ENCODE data around the gene TCF12.

- TF ChIP-seq CTCF (conservative IDR thresholded peaks at IDR 0.05; ENCODE audit: low read length), result no peak
- TF ChIP-seq EZH2phosphoT487 (IDR thresholded peaks at IDR 0.05; ENCODE audit: borderline replicate concordance), result no peak
These were observed 394.1 kb downstream of the TCF12 start for GRCh38 chr15:57312318-57313133.
